Measurements from ENCODE around the gene THY1. TPM values are rescaled to one million over a fixed set of nuclear protein-coding genes. Genes with fewer than 3 reads are reported as not detected.

The THY1 gene
- total RNA-seq: 24.7 and 49.1 TPM in 2 replicates

GRCh38 chr11:119422809-119423508 is at the start of gene THY1:
Gene THY1 (minus strand): TSS chr11:119423172. CDS start chr11:119420905, 2,267 bp downstream.

GRCh38 chr11:119381181-119381988 is 41.6 kb downstream of the THY1 start, which contains the start of gene USP2:
Gene USP2 (minus strand): TSS chr11:119381690. CDS start chr11:119373480, 8,210 bp downstream.

Other genes starting within 250 kb of the THY1 start
- not detected in 2 replicates for gene NHERF4, start 237.7 kb downstream of the THY1 start, total RNA-seq
- gene CBL, start 216.8 kb downstream of the THY1 start, total RNA-seq: 3.4 and 5.0 TPM in 2 replicates
- gene MCAM, start 106.0 kb downstream of the THY1 start, total RNA-seq: 33.9 and 60.8 TPM in 2 replicates
- gene RNF26, start 88.6 kb downstream of the THY1 start, total RNA-seq: 3.2 and 5.1 TPM in 2 replicates
- 22.6 and 35.6 TPM in 2 replicates for gene C1QTNF5, start 82.3 kb downstream of the THY1 start, total RNA-seq
- gene MFRP, start 76.5 kb downstream of the THY1 start, total RNA-seq: not detected in 2 replicates
- gene USP2, start 41.5 kb downstream of the THY1 start, total RNA-seq: 0.06 and 0.13 TPM in 2 replicates